HCEC 1CT (cell line): ENCODE data around the gene NACC1.

Experiments used
- DNase-seq: peaks from one replicate; pipeline ENCODE4 v3.0.0-alpha.2; 2017

Gene NACC1

GRCh38 chr19:13089139-13089856, 28.8 kb upstream of the NACC1 start:
- DNase-seq, result no peak

GRCh38 chr19:13089857-13090507, 28.1 kb upstream of the NACC1 start:
- DNase-seq, result no peak

GRCh38 chr19:13090511-13091231, 27.4 kb upstream of the NACC1 start:
- no peak for DNase-seq

- DNase-seq, result no peak
Observed at GRCh38 chr19:13091400-13092157, 26.5 kb upstream of the NACC1 start.

GRCh38 chr19:13092158-13092543, 25.9 kb upstream of the NACC1 start:
- no peak for DNase-seq

GRCh38 chr19:13092606-13093235, 25.3 kb upstream of the NACC1 start:
- DNase-seq, result peak; percentile 13

GRCh38 chr19:13093407-13094105, 24.5 kb upstream of the NACC1 start:
- peak; percentile 66 for DNase-seq

GRCh38 chr19:13094106-13094504, 24.0 kb upstream of the NACC1 start:
- no peak for DNase-seq

GRCh38 chr19:13094771-13095392, 23.2 kb upstream of the NACC1 start:
- no peak for DNase-seq

GRCh38 chr19:13095393-13095784, 22.7 kb upstream of the NACC1 start:
- no peak for DNase-seq

- no peak for DNase-seq
Observed at GRCh38 chr19:13095934-13096927, 21.8 kb upstream of the NACC1 start.

- DNase-seq, result no peak
Observed at GRCh38 chr19:13097033-13097462, 21.0 kb upstream of the NACC1 start.

- DNase-seq, result no peak
Observed at GRCh38 chr19:13097463-13098258, 20.4 kb upstream of the NACC1 start.

GRCh38 chr19:13098277-13099072, 19.6 kb upstream of the NACC1 start:
- DNase-seq, result no peak

- no peak for DNase-seq
Observed at GRCh38 chr19:13099073-13099999, 18.7 kb upstream of the NACC1 start.

- DNase-seq, result no peak
Observed at GRCh38 chr19:13100031-13100588, 18.0 kb upstream of the NACC1 start.
